ENCODE data around the gene CXorf58. TPM values are rescaled to one million over a fixed set of nuclear protein-coding genes. Genes with fewer than 3 reads are reported as not detected.

The CXorf58 gene
- total and polyA plus RNA-seq, 2 donors (not counting 3 experiments of a cell fraction or from before 2014, with no cell fraction given): not detected

DNA sequence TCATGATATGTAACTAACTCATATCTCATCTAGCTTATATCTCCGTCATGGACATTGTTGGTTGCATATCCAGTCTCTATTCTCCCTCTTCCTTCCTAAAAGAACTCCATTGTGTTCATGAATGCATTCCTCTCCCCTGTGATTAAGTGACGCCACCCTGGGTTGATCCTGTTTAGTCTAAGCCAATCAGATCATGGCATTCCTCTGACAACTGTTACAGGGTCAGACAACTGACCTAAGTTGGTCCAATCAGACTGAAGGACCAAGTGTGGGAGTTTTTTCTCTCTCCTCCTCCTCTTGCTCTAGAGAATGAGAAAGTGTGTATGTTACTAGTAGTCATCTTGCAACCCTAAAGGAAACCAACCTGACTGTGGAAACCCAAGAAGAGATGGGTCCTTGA lies 3.7 kb upstream of the CXorf58 start:
- dilution Hi-C loops (cut with MboI; ENCODE audit: extremely low pct_ligation_motif_present, low sequenced_read_pairs): no loop called here
- peak; percentile 64 for FAIRE-seq
- TF ChIP-seq POLR2AphosphoS5 (IDR thresholded peaks at IDR 0.05; ENCODE audit: insufficient read depth, low read depth, low read length): no peak
- no peak for TF ChIP-seq EZH2 (IDR thresholded peaks at IDR 0.05; ENCODE audit: borderline replicate concordance, low read depth, low read length, severe bottlenecking)
- TF ChIP-seq FOS (IDR thresholded peaks at IDR 0.05; ENCODE audit: borderline replicate concordance, insufficient read depth, low read length): no peak
- TF ChIP-seq, protein P1, sequence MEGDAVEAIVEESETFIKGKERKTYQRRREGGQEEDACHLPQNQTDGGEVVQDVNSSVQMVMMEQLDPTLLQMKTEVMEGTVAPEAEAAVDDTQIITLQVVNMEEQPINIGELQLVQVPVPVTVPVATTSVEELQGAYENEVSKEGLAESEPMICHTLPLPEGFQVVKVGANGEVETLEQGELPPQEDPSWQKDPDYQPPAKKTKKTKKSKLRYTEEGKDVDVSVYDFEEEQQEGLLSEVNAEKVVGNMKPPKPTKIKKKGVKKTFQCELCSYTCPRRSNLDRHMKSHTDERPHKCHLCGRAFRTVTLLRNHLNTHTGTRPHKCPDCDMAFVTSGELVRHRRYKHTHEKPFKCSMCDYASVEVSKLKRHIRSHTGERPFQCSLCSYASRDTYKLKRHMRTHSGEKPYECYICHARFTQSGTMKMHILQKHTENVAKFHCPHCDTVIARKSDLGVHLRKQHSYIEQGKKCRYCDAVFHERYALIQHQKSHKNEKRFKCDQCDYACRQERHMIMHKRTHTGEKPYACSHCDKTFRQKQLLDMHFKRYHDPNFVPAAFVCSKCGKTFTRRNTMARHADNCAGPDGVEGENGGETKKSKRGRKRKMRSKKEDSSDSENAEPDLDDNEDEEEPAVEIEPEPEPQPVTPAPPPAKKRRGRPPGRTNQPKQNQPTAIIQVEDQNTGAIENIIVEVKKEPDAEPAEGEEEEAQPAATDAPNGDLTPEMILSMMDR (IDR thresholded peaks at IDR 0.05; ENCODE audit: extremely low read depth in 1 of 2, insufficient read depth in 1 of 2, low read depth in 1 of 2, low read length in 2 of 2): no peak
- no peak for TF ChIP-seq POLR2A (IDR thresholded peaks at IDR 0.05; ENCODE audit: low read depth, low read length)
- TF ChIP-seq, protein P2, sequence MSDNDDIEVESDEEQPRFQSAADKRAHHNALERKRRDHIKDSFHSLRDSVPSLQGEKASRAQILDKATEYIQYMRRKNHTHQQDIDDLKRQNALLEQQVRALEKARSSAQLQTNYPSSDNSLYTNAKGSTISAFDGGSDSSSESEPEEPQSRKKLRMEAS (IDR thresholded peaks at IDR 0.05; ENCODE audit: insufficient read depth, insufficient read length): no peak
- no peak for TF ChIP-seq GATA2 (IDR thresholded peaks at IDR 0.05; ENCODE audit: insufficient read depth, insufficient read length, low read depth, low read length)
- TF ChIP-seq MYC (IDR thresholded peaks at IDR 0.05; ENCODE audit: low read depth, low read length): no peak
- no peak for TF ChIP-seq JUN (IDR thresholded peaks at IDR 0.05; ENCODE audit: borderline replicate concordance, insufficient read depth, insufficient read length, low read depth)
- Histone ChIP-seq H3K4me2 (ENCODE audit: insufficient read depth, low read length) (no peak overlapping the region), H3K9me3 (replicated peaks; ENCODE audit: control insufficient read depth, insufficient read depth, low read length) (no peaks in the 10 kb centered on the region), H3K36me3 (ENCODE audit: control insufficient read depth in 2 of 2, extremely low read depth in 1 of 2, insufficient read depth in 2 of 2, low read length in 2 of 2) (no peaks in the 10 kb centered on the region), H3K4me1 (ENCODE audit: control insufficient read depth, extremely low read depth, insufficient read depth, low read length) (peaks cover 32% of the 10 kb centered on the region), H3K27me3 (ENCODE audit: control insufficient read depth in 2 of 2, insufficient read depth in 2 of 2, low read length in 2 of 2) (no peaks in the 10 kb centered on the region), H2AFZ (ENCODE audit: low read depth, low read length) (no peak overlapping the region), H3K27ac (ENCODE audit: insufficient read depth, low read depth, low read length) (peak overlapping the region; percentile 42), H3K9ac (replicated peaks; ENCODE audit: extremely low read depth, insufficient read depth, low read length) (no peak overlapping the region), H3K79me2 (ENCODE audit: control insufficient read depth, insufficient read depth, low read length) (peaks cover 4% of the 10 kb centered on the region), H4K20me1 (replicated peaks; ENCODE audit: control insufficient read depth, extremely low read depth, insufficient read depth, low read length) (no peaks in the 10 kb centered on the region), H3K4me3 (replicated peaks in 1 of 3; ENCODE audit: insufficient read depth in 1 of 3, low read depth in 1 of 3, low read length in 3 of 3) (no peak overlapping the region), H3K9me1 (replicated peaks; ENCODE audit: control insufficient read depth, extremely low read depth, insufficient read depth, low read length) (no peaks in the 10 kb centered on the region)
- ChIA-PET CTCF (interaction anchor here (0.9 to 1.1 kb wide), 3 partner anchors 121 to 1919 kb away, joined by 3 to 4 read pairs (median 3); partner anchors contain the start of gene SAT1), POLR2A (no interaction called here)
- DNase-seq (ENCODE audit: low read depth, low spot score): peak; percentile 42
- intact Hi-C loops (cut with micrococcal nuclease): loop anchor here (10.0 kb wide), 1 partner anchor 251 kb away; no protein-coding TSS in a partner anchor
- no TSS peak for BruUV-seq (replicated peaks)

All from endothelial cell of umbilical vein (primary cell).